Peyer's patch (tissue), 4 donors: ENCODE measurements around the gene TAPBPL. TPM values are rescaled to one million over a fixed set of nuclear protein-coding genes. Genes with fewer than 3 reads are reported as not detected.
"Not testable (repeated sequence)": the region's sequence is repeated elsewhere in the genome, so short reads cannot be mapped to it uniquely, and the experiment has no call there.

ENCODE experiments used
- DNase-seq, 3 donors: peaks; one replicate each; pipeline ENCODE4 v3.0.0-alpha.2; 2017 to 2019
- H3K27ac ChIP-seq, 4 donors: fragments of 200-600 bp; sonication (generic); one replicate each; pipeline ENCODE4 v1.5.1; 2016 to 2019
- H3K27me3 ChIP-seq, 2 donors: fragments of 200-600 bp; sonication (generic); one replicate each; pipeline ENCODE4 v1.5.1; 2019
- H3K36me3 ChIP-seq, 3 donors: fragments of 200-600 bp; sonication (generic); one replicate each; pipeline ENCODE4 v1.5.1; 2016 to 2019
- H3K4me1 ChIP-seq, 4 donors: fragments of 200-600 bp; sonication (generic); one replicate each; pipeline ENCODE4 v1.5.1; 2016 to 2019
- H3K4me3 ChIP-seq, 4 donors: fragments of 200-600 bp; sonication (generic); 1 replicate in 3 of 4; 2 replicates in 1 of 4; pipeline ENCODE4 v1.5.1; 2016 to 2019; ENCODE audit warnings: mild to moderate bottlenecking in 1 of 4
- H3K9me3 ChIP-seq, 4 donors: fragments of 200-600 bp; sonication (generic); one replicate each; pipeline ENCODE4 v1.5.1; 2016 to 2019; ENCODE audit warnings: mild to moderate bottlenecking in 1 of 4
- CTCF ChIP-seq, 6 experiments: fragments of 450-650 bp in 4 of 6; fragments of 200-600 bp in 2 of 6; sonication (generic) in 1 of 6; IDR thresholded peaks; one replicate each; pipeline ENCODE4 v1.5.1; 2017 to 2019; ENCODE audit warnings: antibody characterized with exemption in 6 of 6, mild to moderate bottlenecking in 3 of 6, moderate library complexity in 1 of 6
- POLR2A ChIP-seq, 2 donors: fragments of 450-650 bp; IDR thresholded peaks; one replicate each; pipeline ENCODE4 v1.5.1; 2017; ENCODE audit warnings: antibody characterized with exemption in 2 of 2, mild to moderate bottlenecking in 2 of 2, moderate library complexity in 2 of 2
- total RNA-seq, 4 donors: library from RNA; depleted of rRNA; stranded (reverse); fragments of >200 nt; gene quantifications; one replicate each; pipeline ENCODE4 v1.1.0, GENCODE V29; 2016

TAPBPL gene
- total RNA-seq, 4 donors from 2014 or later = 44.6 to 124 (median 95.5) TPM

- DNase-seq = no peak
- H3K27ac ChIP-seq = peak overlapping the region in 1 of 4 donors; percentile 45
- H3K4me1 ChIP-seq = peaks cover 0 to 1% (median under 1%) of the 10 kb centered on the region in 4 donors
- no peak for TF ChIP-seq POLR2A (IDR thresholded peaks at IDR 0.05)
- TF ChIP-seq CTCF (IDR thresholded peaks at IDR 0.05) = no peak
- H3K4me3 ChIP-seq = no peak overlapping the region
- no peaks in the 10 kb centered on the region for H3K9me3 ChIP-seq
- no peaks in the 10 kb centered on the region for H3K36me3 ChIP-seq
- H3K27me3 ChIP-seq = no peaks in the 10 kb centered on the region
Observed at GRCh38 chr12:6476489-6476888, 24.6 kb downstream of the TAPBPL start.

GRCh38 chr12:6477601-6478377 is 25.9 kb downstream of the TAPBPL start:
- not testable (repeated sequence) for H3K4me3 ChIP-seq, H3K27ac ChIP-seq, DNase-seq

DNA sequence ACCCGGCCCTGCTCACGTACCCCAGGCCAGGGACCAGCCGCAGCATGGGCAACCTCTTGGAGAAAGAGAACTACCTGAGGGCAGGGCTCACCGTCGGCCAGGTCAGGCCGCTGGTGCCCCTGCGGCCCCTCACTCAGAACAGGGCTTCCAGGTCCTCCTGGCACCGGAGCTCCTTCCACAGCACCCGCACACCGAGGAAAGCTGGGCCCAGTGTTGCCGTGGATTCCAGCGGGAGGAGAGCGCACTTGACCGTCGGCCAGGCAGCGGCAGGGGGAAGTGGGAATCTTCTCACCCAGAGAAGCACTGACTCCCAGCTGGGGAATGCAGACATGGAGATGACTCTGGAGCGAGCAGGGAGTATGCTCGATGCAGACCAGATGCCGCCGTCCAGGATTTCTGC is 26.6 kb downstream of the TAPBPL start:
- Histone ChIP-seq H3K9me3 (no peaks in the 10 kb centered on the region), H3K27ac (no peak overlapping the region), H3K4me1 (no peaks in the 10 kb centered on the region), H3K27me3 (no peaks in the 10 kb centered on the region), H3K36me3 (no peaks in the 10 kb centered on the region), H3K4me3 (no peak overlapping the region)
- DNase-seq = no peak
- no peak for TF ChIP-seq CTCF (IDR thresholded peaks at IDR 0.05)
- TF ChIP-seq POLR2A (IDR thresholded peaks at IDR 0.05) = no peak

More at GRCh38 chr12:6477601-6478377, 25.9 kb downstream of the TAPBPL start:
- not testable (repeated sequence) for H3K4me1 ChIP-seq, H3K27me3 ChIP-seq, H3K36me3 ChIP-seq, H3K9me3 ChIP-seq

DNA sequence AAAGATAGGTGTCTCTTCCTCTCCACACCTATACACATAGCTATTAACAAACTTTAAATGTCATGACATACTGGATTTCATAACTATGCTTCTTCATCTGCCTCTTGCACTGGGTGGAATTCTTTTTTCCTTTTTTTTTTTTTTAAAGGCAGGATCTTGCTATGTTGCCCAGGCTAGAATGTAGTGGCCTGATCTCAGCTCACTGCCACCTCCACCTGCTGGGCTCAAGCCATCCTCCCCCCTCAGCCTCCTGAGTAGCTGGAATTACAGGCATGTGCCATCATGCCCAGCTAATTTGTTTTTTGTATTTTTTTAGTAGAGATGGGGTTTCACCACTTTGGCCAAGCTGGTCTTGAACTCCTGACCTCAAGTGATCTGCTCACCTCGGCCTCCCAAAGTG is 36.4 kb downstream of the TAPBPL start:
- Histone ChIP-seq H3K9me3 (no peaks in the 10 kb centered on the region), H3K27ac (no peak overlapping the region), H3K4me3 (no peak overlapping the region), H3K36me3 (peaks cover 0 to 7% (median 0%) of the 10 kb centered on the region in 3 donors), H3K4me1 (peaks cover 0 to 6% (median 2%) of the 10 kb centered on the region in 4 donors), H3K27me3 (no peaks in the 10 kb centered on the region)
- no peak for DNase-seq
- no peak for TF ChIP-seq POLR2A (IDR thresholded peaks at IDR 0.05)
- TF ChIP-seq CTCF (IDR thresholded peaks at IDR 0.05) = no peak

DNA sequence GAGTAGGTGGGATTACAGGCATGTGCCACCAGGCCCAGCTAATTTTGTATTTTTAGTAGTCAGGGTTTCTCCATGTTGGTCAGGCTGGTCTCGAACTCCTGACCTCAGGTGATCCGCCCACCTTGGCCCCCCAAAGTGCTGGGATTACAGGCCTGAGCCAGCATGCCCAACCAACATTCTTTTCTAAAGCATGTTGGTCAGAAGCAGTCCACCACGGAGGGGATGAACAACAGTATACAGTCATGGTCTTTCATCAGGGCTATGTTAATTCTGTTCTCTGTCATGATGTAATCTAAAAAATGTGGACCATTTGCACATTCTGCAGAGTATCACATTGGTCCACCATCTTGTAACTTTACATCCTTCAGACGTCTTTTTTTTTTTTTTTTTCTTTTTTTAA is 37.6 kb downstream of the TAPBPL start:
- peaks cover 0 to 7% (median 0%) of the 10 kb centered on the region in 3 donors for H3K36me3 ChIP-seq
- TF ChIP-seq CTCF (IDR thresholded peaks at IDR 0.05) (no peak), POLR2A (IDR thresholded peaks at IDR 0.05) (no peak)
- H3K4me1 ChIP-seq = peaks cover 0 to 6% (median 4%) of the 10 kb centered on the region in 4 donors
- DNase-seq = no peak
- no peak overlapping the region for H3K27ac ChIP-seq
- H3K27me3 ChIP-seq = no peaks in the 10 kb centered on the region
- no peaks in the 10 kb centered on the region for H3K9me3 ChIP-seq
- no peak overlapping the region for H3K4me3 ChIP-seq

DNA sequence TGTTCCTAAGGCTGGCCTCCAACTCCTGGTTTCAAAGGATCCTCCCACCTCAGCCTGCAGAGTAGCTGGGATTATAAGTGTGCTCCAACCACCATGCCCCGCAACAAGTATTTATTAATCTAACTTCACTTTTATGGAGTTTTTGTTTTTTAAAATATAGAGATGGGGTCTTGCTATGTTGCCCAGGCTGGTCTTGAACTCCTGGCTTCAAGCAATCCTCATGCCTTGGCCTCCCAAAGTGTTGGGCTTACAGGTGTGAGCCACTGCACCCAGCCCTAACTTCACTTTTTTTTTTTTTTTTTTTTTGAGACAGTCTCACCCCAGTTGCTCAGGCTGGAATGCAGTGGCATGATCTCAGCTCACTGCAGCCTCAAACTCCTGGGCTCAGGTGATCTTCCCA is 38.8 kb downstream of the TAPBPL start:
- not testable (repeated sequence) for H3K4me3 ChIP-seq, H3K9me3 ChIP-seq, DNase-seq, H3K36me3 ChIP-seq, H3K27ac ChIP-seq, H3K27me3 ChIP-seq
- H3K4me1 ChIP-seq = peaks cover 0 to 17% (median 6%) of the 10 kb centered on the region in 4 donors
